HG02642 (cell line): Measurements from ENCODE around the gene GNL2.
"Not testable (repeated sequence)": the region's sequence is repeated elsewhere in the genome, so short reads cannot be mapped to it uniquely, and the experiment has no call there.

Experiments used
- ATAC-seq: cut with Tn5 transposase; IDR thresholded peaks from one replicate; pipeline ENCODE4 v1.9.1; 2021; ENCODE audit warnings: mild to moderate bottlenecking; ENCODE audit not compliant: unreplicated experiment, poor library complexity

GNL2 gene

GRCh38 chr1:37519613-37520012, 76.1 kb downstream of the GNL2 start:
- no peak for ATAC-seq

- not testable (repeated sequence) for ATAC-seq
Measured at GRCh38 chr1:37518929-37519328, 76.8 kb downstream of the GNL2 start.

- ATAC-seq = not testable (repeated sequence)
Measured at GRCh38 chr1:37518241-37518640, 77.5 kb downstream of the GNL2 start.

GRCh38 chr1:37517569-37517968, 78.2 kb downstream of the GNL2 start:
- ATAC-seq = no peak
